Kidney capillary endothelial cell (primary cell): ENCODE results near the gene KCNMA1.

Source experiments
- DNase-seq: peaks from one replicate; pipeline ENCODE4 v3.0.0-alpha.2; 2018; ENCODE audit warnings: low spot score

The KCNMA1 gene

GRCh38 chr10:77448226-77448625 is 189.4 kb downstream of the KCNMA1 start:
- no peak for DNase-seq

GRCh38 chr10:77446700-77447099 is 190.9 kb downstream of the KCNMA1 start:
- DNase-seq, result no peak

DNA sequence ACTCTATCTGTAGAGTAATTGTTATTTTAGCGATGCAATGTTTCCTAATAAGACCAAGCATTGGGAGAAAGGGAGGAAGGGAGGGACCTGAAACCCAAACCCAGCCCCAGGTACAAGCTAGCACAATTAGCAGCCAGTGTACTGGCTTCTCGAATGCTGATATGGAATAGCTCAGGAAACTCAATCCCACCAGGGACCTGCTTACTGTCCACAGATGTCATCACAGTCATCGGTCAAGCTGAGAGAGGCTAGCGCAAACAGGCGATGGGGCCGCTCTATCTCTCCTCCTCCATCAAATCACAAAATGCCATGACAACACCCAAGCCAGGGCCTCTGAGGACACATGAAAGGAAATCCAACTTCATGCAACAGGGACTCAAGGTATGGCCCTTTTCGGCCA is 192.1 kb downstream of the KCNMA1 start:
- no peak for DNase-seq

GRCh38 chr10:77444041-77444440 is 193.6 kb downstream of the KCNMA1 start:
- no peak for DNase-seq

- DNase-seq, result no peak
These were observed 194.9 kb downstream of the KCNMA1 start for GRCh38 chr10:77442699-77443189.

- DNase-seq, result no peak
These were observed 196.0 kb downstream of the KCNMA1 start for GRCh38 chr10:77441353-77442166.

GRCh38 chr10:77436257-77436975 is 201.2 kb downstream of the KCNMA1 start:
- DNase-seq, result no peak

DNA sequence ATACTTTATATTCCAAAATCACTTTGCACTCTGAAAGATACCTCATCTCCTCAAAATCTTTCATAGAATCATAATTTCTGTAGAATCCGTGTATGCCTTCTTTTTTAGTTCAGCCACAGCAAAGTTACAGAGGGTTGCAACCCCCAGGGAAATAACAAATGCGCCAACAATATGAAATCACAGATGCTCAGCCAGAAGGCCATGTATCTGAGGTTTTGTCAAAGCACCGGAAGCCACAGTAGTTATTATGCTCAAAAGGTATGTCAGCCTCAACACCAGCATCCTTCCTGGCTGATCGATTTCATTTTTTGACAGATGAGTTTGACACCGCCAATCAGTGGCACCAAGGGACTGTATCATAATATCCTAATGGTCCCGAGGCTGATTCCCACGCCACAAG is 204.1 kb downstream of the KCNMA1 start:
- no peak for DNase-seq

GRCh38 chr10:77431980-77432797 is 205.4 kb downstream of the KCNMA1 start:
- DNase-seq, result no peak

DNA sequence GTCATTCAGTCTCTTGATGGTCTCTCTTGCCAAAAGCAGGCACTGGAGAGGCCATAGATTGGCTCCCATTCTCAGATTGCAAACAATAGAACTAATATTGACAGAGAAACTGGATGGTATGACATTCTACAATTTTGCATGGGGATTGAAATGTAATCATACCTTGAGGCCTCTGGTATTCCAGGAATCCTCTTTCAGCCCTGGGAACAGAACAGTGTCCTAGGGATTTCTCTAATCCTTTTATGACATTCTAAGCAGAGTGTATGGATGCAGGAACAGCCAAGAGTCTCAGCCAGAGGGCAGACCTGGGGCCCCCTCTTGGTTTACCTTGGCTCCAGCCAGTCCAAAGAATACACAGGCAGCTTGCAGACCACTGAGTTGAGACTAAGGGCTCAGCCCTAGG is 206.4 kb downstream of the KCNMA1 start:
- DNase-seq, result no peak

DNA sequence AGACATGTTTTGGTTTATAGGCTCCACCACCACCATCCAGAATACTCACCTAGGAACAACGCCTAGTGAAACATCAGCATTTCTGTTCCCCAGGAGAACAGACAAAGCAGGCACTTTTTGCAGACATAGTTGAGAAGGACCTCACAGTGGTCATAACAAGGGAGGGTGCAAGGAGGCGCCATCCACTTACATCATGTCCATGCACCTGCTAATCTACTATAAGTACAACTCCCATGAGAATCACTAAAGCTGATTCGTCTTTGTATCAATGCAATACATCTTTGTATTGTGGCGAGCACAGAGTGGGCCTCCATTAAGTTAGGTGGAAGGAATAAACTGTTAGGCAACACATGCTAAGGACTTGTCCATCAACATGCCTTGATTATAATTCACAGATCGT is 207.1 kb downstream of the KCNMA1 start:
- no peak for DNase-seq

DNA sequence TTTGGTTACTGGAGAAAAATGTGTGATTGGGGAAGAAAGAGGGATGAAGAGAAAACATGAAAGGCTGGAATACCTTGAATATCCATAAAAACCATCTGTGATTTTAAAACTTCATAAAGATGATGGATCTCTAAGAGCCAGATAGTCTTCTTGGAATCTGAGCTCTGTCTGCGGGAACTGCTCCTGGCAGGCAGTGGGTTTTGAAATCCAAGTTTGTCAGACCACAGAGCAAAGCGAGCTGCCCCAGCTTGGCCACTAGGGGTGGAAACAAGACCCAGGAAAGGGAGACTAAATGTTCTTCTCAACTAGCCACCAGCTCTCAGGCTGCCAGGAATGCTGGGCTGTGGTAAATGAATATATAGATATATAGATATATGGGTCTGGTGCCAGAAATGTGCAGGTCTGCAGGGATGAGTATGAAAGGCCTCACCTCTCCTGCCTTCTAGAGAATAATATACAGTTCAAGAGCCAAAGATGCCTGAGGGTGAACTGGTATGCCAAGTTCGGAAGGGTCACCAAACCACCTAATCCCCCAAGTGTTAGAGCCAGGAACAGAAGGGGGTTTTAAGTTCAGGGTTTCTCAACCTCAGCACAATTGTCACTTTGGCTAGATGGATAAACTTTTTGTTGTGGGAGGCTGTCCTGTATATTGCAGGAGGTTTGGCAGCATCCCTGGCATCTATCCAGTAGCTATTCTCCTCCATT is 208.8 kb downstream of the KCNMA1 start:
- DNase-seq, result no peak

GRCh38 chr10:77424257-77424656 is 213.4 kb downstream of the KCNMA1 start:
- DNase-seq, result no peak

GRCh38 chr10:77422491-77423338 is 214.9 kb downstream of the KCNMA1 start:
- no peak for DNase-seq

DNA sequence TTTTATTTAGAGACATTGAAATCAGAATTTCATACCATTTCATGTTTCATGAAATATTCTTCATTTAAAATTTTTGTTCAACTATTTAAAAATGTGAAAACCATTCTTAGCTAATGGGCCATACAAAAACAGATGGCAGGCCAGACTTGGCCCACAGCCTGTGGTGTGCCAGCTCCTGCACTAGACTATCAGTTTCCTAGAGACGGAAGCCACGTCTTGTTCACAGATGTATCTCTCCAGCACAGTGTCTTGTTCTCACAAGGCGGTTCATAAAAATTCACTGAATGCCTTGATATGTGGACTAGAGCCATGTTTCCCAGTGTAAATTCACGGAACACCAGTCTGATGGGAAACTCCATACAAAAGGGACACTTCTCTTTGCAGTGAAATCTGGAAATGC is 216.0 kb downstream of the KCNMA1 start:
- DNase-seq, result no peak

GRCh38 chr10:77420947-77421523 is 216.6 kb downstream of the KCNMA1 start:
- no peak for DNase-seq

GRCh38 chr10:77419979-77420378 is 217.6 kb downstream of the KCNMA1 start:
- DNase-seq, result no peak

- DNase-seq, result no peak
These were observed 218.6 kb downstream of the KCNMA1 start for GRCh38 chr10:77419056-77419455.

- DNase-seq, result no peak
These were observed 219.6 kb downstream of the KCNMA1 start for GRCh38 chr10:77417806-77418640.

GRCh38 chr10:77417359-77417758 is 220.2 kb downstream of the KCNMA1 start:
- DNase-seq, result no peak
